GM12865 (cell line): Measurements from ENCODE around the gene WDFY4.

Experiments
- DNase-seq: peaks from one replicate; pipeline ENCODE4 v3.0.0; 2010; ENCODE audit warnings: low read depth
- H3K4me3 ChIP-seq: 2 replicates; pipeline ENCODE4 v1.5.1; 2011; ENCODE audit warnings: mild to moderate bottlenecking, low read depth, low read length, control low read depth
- TF ChIP-seq, protein P1 (sequence below): IDR thresholded peaks from 2 replicates; pipeline ENCODE4 v1.5.1; 2011; ENCODE audit warnings: low read length, control low read depth, low read depth, inconsistent platforms; ENCODE audit not compliant: insufficient read depth; ENCODE audit errors: missing control alignments

Gene WDFY4

DNA sequence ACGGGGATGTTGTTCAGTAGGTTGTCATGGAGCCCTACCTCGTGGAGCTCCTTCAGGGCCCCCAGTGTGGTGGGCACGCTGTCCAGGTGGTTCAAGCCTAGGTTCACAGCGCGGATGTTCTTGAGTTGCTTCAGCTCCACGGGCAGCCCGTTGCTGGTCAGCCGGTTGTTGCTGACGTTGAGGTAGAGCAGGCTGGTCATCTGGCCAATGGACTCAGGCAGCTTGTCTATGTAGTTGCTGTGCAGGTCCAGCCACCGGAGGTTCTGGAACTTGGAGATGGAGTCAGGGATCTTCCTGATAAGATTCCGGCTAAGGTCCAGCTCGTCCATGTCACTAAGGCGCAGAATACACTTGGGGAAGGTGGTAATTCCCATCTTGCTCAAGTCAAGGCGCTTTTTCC is 229.0 kb downstream of the WDFY4 start:
- DNase-seq: no peak
- H3K4me3 ChIP-seq: no peak overlapping the region
- TF ChIP-seq, protein P1, sequence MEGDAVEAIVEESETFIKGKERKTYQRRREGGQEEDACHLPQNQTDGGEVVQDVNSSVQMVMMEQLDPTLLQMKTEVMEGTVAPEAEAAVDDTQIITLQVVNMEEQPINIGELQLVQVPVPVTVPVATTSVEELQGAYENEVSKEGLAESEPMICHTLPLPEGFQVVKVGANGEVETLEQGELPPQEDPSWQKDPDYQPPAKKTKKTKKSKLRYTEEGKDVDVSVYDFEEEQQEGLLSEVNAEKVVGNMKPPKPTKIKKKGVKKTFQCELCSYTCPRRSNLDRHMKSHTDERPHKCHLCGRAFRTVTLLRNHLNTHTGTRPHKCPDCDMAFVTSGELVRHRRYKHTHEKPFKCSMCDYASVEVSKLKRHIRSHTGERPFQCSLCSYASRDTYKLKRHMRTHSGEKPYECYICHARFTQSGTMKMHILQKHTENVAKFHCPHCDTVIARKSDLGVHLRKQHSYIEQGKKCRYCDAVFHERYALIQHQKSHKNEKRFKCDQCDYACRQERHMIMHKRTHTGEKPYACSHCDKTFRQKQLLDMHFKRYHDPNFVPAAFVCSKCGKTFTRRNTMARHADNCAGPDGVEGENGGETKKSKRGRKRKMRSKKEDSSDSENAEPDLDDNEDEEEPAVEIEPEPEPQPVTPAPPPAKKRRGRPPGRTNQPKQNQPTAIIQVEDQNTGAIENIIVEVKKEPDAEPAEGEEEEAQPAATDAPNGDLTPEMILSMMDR: no peak

DNA sequence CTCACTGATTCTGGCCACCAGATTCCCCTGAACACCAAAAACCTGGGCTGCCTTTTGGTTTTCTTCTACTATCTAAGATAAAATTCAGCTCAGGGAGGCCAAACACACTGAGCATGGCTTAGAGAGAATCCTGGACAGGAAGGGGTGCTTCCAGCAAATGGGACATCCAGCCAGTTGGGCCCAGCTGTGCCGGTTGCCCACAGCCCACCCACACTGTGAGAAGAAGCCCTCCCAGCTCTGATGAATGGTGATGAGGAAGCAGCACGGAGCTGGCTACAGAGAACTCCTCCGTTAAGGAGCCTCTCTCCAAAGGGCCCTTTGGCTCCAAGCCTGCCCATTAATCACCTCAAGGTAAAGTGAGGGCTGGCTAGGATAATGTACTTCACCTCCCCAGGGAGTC is 239.1 kb downstream of the WDFY4 start:
- DNase-seq: no peak
- no peak overlapping the region for H3K4me3 ChIP-seq

DNA sequence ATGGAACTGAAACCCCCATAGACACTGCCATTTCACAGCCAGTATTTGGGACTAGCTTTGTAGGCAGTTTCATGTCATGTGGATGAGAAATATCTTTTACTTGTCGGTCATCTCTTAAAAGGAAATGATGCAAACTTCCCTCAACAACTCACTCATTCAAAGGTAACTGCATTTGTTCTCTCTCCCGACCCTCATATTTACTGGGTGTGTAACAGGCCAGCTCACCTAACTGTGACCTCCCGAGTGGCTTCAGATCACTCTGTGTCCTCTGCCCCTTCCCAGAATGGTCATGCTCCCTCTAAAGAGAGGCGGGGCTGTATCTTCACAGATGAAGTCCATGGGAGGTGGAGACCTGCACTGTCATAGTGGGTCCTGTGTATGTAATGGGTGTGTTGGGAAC is 240.3 kb downstream of the WDFY4 start:
- no peak overlapping the region for H3K4me3 ChIP-seq
- DNase-seq: no peak
- TF ChIP-seq, protein P1: no peak

More for the DNA sequence above, 239.1 kb downstream of the WDFY4 start:
- TF ChIP-seq, protein P1: no peak

DNA sequence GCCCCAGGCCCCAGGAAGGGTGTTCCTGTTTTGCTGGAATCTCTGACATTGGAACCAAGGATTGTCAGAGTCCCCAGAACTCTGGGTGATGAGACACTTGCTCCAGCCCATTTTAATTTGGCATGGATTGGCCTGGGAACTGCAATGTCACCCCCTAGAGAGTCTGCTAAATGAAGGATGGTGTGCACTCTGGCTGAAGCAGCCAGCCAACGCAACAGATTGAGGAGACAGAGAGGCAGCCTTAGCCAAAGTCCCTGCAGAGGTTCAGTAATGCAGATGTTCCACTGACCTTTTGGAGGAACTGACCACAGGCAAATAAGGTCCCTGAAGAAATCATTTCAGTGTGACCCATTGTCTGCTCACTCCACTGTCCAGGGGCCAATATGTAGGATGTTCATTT is 241.6 kb downstream of the WDFY4 start:
- DNase-seq: no peak
- TF ChIP-seq, protein P1: no peak
- no peak overlapping the region for H3K4me3 ChIP-seq

DNA sequence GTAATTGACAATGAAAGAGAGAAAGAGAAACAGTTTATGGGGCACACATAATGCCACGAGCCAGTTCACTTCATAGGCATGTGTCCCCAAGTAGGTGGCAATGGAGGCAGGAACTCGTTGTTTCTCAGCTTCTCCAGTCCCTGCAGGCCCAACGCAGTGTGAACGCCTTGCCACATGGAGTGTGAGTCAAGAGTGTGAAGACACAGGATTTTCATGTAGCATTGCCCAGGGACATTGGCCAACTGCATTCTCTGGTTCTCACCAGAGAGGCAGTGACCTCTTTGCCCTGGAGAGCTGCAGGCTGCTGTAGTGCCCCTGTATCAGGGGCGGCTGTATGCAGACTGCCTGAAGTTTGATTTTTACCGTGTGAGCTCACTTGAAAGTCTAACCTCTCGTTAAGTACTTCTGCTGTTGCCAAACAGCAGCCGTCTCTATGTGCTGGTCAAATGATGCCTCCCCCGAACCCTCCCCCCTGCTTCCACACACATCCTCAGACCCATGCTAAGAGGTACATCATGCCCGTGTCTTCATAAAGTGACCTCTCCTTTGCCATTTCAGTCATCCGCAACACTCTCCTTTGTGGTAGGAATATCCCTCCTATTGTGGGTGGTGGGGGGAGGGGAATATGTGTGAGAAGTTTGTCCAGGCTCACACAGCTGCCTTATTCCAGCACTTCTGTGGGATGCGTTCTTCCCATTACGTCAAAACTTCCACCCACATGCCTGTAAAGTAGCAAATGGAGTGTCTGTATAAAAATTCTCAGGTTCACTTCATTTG is 242.3 kb downstream of the WDFY4 start:
- DNase-seq: no peak
- no peak overlapping the region for H3K4me3 ChIP-seq
- TF ChIP-seq, protein P1: no peak

DNA sequence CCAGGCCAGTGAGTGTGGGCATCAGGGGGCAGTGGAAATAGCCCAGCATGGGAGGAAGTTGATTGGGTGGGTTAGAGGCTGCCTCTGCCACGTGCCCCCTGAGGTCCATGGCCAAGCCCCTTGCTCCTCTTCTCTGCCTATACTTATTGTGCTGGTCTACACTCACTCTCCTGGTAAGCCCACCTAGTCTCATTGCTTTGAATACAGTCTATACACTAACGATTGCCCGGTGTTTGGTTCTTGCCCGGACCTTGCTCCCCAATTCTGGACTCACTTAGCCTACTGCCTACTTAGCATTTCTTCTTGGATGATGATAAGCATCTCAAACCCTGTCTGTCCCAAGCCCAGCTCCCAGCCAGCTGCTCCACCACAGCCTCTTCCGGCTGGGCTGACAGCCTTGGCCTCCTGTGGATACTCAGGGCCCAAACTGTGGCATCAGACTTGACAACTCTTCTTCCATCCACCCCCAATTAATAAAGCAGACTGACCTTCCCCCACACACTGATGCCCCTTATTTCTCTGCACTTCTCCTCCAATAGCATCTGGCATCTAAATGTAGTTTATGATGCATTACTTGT is 244.8 kb downstream of the WDFY4 start:
- no peak for DNase-seq
- no peak overlapping the region for H3K4me3 ChIP-seq
- TF ChIP-seq, protein P1: no peak
